HG03025 (cell line): Measurements from ENCODE around the gene KRTAP3-1.
"Not testable (repeated sequence)": the region's sequence is repeated elsewhere in the genome, so short reads cannot be mapped to it uniquely, and the experiment has no call there.

Experiments
- ATAC-seq: cut with Tn5 transposase; IDR thresholded peaks from one replicate; pipeline ENCODE4 v1.9.1; 2021; ENCODE audit warnings: mild to moderate bottlenecking, moderate library complexity; ENCODE audit not compliant: unreplicated experiment, low FRiP score

Gene KRTAP3-1

GRCh38 chr17:41008811-41009210 lies at the start of gene KRTAP3-1:
Gene KRTAP3-1 (minus strand): TSS chr17:41009128. CDS start chr17:41009074, 54 bp downstream.
- ATAC-seq: no peak

GRCh38 chr17:41057547-41057946 lies 48.6 kb upstream of the KRTAP3-1 start:
- no peak for ATAC-seq

DNA sequence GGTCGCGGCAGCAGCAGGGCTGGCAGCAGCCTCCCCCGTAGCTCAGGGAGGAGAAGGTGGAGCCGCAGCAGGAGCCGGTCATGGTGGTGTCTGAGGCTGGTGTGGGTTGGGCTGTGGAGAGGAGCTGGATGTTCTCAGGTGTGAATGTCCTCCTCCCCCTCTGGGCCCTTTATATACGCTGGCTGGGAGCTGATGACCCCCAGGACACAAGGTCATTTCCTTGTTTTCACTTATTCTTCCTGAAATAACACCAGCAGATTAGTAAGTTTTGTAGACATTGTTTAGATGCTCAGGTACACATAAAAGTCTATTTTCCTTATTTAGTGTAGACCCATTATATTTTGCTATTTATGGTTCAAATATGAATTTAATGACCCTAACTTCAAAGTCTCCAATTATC lies 46.2 kb upstream of the KRTAP3-1 start, which contains the start of gene KRTAP2-2:
KRTAP2-2 (minus strand) TSS at position 101 of the 400 bp plus-strand sequence; CDS start at position 82, 19 bp downstream.
- ATAC-seq: not testable (repeated sequence)

GRCh38 chr17:41054556-41054955 lies 45.6 kb upstream of the KRTAP3-1 start:
- ATAC-seq: not testable (repeated sequence)

DNA sequence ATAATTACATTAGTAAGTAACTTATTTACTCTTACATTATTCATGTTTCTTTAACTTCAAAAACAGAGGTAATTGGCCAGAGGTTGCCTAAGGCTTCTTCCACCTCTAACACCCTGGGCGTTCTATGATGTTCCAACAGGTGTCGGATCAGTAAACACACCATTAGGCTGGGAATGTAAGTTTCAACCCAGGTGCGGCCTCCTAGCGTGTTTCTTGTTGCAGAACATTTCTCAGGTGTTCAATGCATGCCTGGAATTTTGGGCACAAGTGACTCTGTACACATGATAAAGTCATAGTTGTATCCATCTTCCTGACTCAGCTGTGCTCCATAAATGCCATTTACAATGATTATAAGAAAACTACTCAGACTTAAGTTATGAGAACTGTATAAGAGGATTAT lies 45.1 kb upstream of the KRTAP3-1 start:
- ATAC-seq: no peak

DNA sequence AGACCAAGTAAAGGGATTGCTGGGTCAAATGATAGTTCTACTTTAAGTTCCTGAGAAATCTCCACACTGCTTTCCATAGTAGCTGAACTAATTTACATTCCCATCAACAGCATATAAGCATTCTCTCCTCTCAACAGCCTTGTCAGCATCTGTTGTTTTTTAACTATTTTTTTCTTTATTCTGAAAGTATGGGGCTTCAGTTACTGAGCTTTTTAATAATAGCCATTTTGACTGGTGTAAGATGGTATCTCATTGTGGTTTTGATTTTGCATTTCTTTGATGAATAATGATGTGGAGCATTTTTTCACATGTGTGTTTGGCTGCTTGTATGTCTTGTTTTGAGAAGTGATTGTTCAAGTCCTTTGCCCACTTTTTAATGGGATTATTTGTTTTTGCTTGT lies 43.6 kb upstream of the KRTAP3-1 start:
- ATAC-seq: no peak

DNA sequence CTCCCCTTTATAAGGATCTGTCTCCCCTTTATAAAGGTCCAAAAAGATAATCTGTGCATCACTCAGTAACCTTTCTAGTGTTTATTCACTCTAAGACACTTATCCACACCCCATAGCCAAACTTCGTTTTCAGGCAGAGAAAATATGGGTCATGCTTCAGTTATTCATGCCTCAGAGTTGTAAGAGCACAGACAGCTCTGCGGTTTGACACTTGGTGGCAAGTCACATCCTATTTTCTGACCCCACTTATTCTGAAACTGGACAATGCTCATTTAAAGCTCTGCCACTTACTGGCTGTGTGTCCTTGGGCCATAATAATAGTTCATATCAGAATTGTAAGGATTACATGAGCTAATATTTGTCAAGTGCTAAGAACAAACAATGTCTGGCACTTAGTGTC lies 40.2 kb upstream of the KRTAP3-1 start:
- ATAC-seq: no peak

GRCh38 chr17:41048441-41048840 lies 39.5 kb upstream of the KRTAP3-1 start:
- no peak for ATAC-seq

DNA sequence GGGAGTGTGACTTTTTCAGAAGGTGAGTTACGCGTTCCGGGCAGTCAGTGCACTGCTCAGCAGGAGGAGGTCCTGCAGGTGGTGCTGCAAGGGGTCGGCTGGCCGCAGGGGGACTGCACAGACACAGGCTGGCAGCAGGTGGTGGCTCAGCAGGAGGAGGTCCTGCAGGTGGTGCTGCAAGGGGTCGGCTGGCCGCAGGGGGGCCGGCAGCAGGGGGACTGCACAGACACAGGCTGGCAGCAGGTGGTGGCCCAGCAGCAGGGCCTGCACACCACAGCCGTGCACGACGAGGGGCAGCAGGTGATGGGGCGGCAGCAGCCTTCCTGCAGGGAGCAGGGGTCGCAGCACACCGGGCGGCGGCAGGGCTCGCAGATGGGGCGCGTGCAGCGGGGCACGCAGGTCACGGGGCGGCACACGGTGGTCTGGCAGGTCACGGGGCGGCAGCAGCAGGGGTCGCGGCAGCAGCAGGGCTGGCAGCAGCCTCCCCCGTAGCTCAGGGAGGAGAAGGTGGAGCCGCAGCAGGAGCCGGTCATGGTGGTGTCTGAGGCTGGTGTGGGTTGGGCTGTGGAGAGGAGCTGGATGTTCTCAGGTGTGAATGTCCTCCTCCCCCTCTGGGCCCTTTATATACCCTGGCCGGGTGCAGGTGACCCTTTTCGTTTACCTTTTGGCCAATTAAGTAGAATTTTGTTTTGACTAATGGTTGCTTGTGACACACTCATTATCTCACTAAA lies 38.0 kb upstream of the KRTAP3-1 start, which contains the start of gene KRTAP2-1:
KRTAP2-1 (minus strand) TSS at position 582 of the 731 bp plus-strand sequence; CDS start at position 533, 49 bp downstream.
- ATAC-seq: not testable (repeated sequence)

- ATAC-seq: no peak
These were observed 34.0 kb upstream of the KRTAP3-1 start for GRCh38 chr17:41042953-41043352.

DNA sequence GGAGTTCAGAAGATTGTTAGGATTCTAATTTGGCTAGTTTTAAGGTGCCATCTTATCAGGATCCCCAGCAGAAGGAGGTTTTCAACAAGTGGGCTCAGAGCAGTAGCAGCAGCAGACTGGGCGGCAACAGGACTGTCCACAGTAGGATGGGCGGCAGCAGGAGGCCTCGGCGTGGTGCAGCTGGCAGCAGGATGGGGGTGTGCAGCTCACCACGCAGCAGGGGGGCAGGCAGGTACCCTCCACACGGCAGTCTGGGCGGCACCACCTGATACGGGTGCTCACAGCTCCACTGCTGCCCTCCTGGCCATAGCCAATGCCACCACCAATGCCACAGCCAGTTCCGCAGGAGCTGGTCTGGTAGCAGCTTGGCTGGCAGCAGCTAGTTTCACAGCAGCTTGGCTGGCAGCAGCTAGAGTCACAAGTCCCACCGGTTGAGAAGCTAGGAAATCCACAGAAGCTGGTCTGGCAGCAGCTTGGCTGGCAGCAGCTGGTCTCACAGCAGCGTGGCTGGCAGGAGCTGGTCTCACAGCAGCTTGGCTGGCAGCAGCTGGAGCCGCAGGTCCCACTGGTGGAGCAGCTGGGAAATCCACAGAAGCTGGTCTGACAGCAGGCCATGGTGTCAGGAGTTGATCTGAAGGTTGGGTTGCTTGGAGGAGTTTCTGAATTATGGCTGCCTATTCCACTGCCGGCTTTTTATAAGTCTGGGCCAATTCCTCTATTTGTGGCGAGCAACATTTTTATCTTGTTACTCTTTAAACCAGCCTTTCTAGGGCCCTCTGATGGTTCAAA lies 32.0 kb upstream of the KRTAP3-1 start, which contains the start of gene KRTAP1-1:
KRTAP1-1 (minus strand) TSS at position 668 of the 789 bp plus-strand sequence; CDS start at position 615, 53 bp downstream.
- not testable (repeated sequence) for ATAC-seq

DNA sequence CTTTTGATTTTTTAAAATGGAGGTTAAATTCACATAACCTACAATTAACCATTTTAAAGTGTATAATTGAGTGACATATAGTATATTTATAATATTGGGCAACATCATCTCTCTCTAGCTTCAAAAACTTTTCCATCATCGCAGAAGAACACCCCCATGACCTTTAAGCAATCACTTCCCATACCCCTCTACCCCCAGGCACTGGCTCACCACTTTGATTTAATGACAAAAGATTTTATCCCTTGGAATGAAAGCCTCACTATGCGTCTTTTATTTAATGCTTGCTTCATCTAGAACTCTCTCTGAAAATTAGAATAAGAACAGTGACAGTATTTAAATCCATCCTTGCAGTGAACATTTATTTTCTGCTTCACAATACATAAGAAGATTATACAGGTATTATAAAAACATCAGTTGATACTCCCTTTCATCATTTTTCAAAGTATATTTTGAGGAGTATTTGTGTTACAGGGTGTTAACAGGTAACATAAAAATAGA lies 29.0 kb upstream of the KRTAP3-1 start:
- no peak for ATAC-seq

DNA sequence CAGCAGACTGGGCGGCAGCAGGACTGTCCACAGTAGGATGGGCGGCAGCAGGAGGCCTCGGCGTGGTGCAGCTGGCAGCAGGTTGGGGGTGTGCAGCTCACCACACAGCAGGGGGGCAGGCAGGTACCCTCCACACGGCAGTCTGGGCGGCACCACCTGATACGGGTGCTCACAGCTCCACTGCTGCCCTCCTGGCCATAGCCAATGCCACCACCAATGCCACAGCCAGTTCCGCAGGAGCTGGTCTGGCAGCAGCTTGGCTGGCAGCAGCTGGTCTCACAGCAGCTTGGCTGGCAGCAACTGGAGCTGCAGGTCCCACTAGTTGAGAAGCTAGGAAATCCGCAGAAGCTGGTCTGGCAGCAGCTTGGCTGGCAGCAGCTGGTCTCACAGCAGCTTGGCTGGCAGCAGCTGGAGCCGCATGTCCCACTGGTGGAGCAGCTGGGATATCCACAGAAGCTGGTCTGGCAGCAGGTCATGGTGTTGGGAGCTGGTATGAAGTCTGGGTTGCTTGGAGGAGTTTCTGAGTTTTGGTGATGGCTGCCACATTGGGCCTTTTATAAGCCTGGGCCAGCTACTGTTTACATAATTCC lies 25.5 kb upstream of the KRTAP3-1 start, which contains the start of gene KRTAP1-3:
KRTAP1-3 (minus strand) TSS at position 529 of the 590 bp plus-strand sequence; CDS start at position 476, 53 bp downstream.
- not testable (repeated sequence) for ATAC-seq

GRCh38 chr17:41029633-41030245 lies 20.8 kb upstream of the KRTAP3-1 start, which contains the start of gene KRTAP1-4:
Gene KRTAP1-4 (minus strand): TSS chr17:41030195. CDS start chr17:41030078, 117 bp downstream.
- no peak for ATAC-seq

- no peak for ATAC-seq
These were observed 18.0 kb upstream of the KRTAP3-1 start, which contains the start of gene KRTAP1-5 for GRCh38 chr17:41026715-41027471. Gene KRTAP1-5 (minus strand): TSS chr17:41027208. CDS start chr17:41027155, 53 bp downstream.

- ATAC-seq: no peak
These were observed 15.8 kb upstream of the KRTAP3-1 start for GRCh38 chr17:41024697-41025096.

GRCh38 chr17:41020336-41020735 lies 11.4 kb upstream of the KRTAP3-1 start:
- no peak for ATAC-seq

GRCh38 chr17:41019415-41019814 lies 10.5 kb upstream of the KRTAP3-1 start:
- ATAC-seq: no peak

DNA sequence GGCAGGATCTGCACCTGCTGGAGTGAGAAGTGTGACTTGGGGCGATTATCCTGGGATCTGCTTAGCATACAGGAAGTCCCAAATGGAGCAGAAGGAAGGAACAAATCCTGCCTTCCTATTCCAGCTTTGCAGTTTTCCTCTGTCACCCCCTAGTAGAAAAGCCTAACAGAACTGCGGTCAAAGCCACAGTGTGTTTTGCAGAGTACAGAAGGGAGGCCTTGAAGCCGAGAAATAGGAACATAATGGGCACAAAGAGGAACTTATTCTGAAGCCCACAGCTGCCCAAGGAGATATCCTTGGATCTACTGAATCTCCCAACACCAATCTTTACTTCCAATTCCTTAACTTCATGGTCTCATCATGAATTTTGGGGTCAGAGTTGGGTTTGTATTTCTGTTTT lies 9.6 kb upstream of the KRTAP3-1 start:
- no peak for ATAC-seq
